ENCODE data around the gene TNIP2.
A peak's percentile ranks its signal among the peaks of the same experiment; 100 is the strongest.
"Not testable (repeated sequence)": the region's sequence is repeated elsewhere in the genome, so short reads cannot be mapped to it uniquely, and the experiment has no call there.

TNIP2 gene

GRCh38 chr4:2789351-2789750, 33.2 kb upstream of the TNIP2 start:
- DNase-seq, result no peak
- H3K36me3 Mint-ChIP-seq, result no peaks in the 10 kb centered on the region
- H3K27ac Mint-ChIP-seq, result peak overlapping the region; percentile 53
- peaks cover 31% of the 10 kb centered on the region for H3K27me3 Mint-ChIP-seq
- CTCF ChIA-PET, result no interaction called here
- no peak overlapping the region for H3K4me3 Mint-ChIP-seq
- no peaks in the 10 kb centered on the region for H3K9me3 Mint-ChIP-seq
- H3K4me1 Mint-ChIP-seq, result peaks cover 58% of the 10 kb centered on the region

GRCh38 chr4:2788532-2789103, 32.5 kb upstream of the TNIP2 start:
- H3K9me3 Mint-ChIP-seq, result peaks cover 3% of the 10 kb centered on the region
- DNase-seq, result no peak
- peaks cover 52% of the 10 kb centered on the region for H3K4me1 Mint-ChIP-seq
- H3K27me3 Mint-ChIP-seq, result peaks cover 31% of the 10 kb centered on the region
- peaks cover 3% of the 10 kb centered on the region for H3K36me3 Mint-ChIP-seq
- H3K4me3 Mint-ChIP-seq, result no peak overlapping the region
- no peak overlapping the region for H3K27ac Mint-ChIP-seq
- CTCF ChIA-PET, result no interaction called here

GRCh38 chr4:2788101-2788500, 32.0 kb upstream of the TNIP2 start:
- peaks cover 32% of the 10 kb centered on the region for H3K27me3 Mint-ChIP-seq
- H3K9me3 Mint-ChIP-seq, result peaks cover 4% of the 10 kb centered on the region
- CTCF ChIA-PET, result no interaction called here
- peaks cover 50% of the 10 kb centered on the region for H3K4me1 Mint-ChIP-seq
- no peak for DNase-seq
- H3K4me3 Mint-ChIP-seq, result no peak overlapping the region
- H3K36me3 Mint-ChIP-seq, result peaks cover 3% of the 10 kb centered on the region
- H3K27ac Mint-ChIP-seq, result peak overlapping the region; percentile 77

- Mint-ChIP-seq H3K4me1 (peaks cover 48% of the 10 kb centered on the region), H3K9me3 (peaks cover 9% of the 10 kb centered on the region), H3K36me3 (peaks cover 7% of the 10 kb centered on the region), H3K27ac (peak overlapping the region; percentile 92), H3K4me3 (no peak overlapping the region), H3K27me3 (peaks cover 34% of the 10 kb centered on the region)
- CTCF ChIA-PET, result no interaction called here
- DNase-seq, result peak; percentile 68
These were observed 31.3 kb upstream of the TNIP2 start for GRCh38 chr4:2787230-2788100.

GRCh38 chr4:2786794-2787229, 30.7 kb upstream of the TNIP2 start:
- H3K36me3 Mint-ChIP-seq, result peaks cover 7% of the 10 kb centered on the region
- peak; percentile 20 for DNase-seq
- peaks cover 12% of the 10 kb centered on the region for H3K9me3 Mint-ChIP-seq
- H3K4me1 Mint-ChIP-seq, result peaks cover 45% of the 10 kb centered on the region
- H3K27me3 Mint-ChIP-seq, result peaks cover 31% of the 10 kb centered on the region
- no peak overlapping the region for H3K4me3 Mint-ChIP-seq
- peak overlapping the region; percentile 84 for H3K27ac Mint-ChIP-seq
- CTCF ChIA-PET, result interaction anchor here (1.4 kb wide), 1 partner anchor 24 kb away, joined by 3 read pairs; no protein-coding TSS in a partner anchor

- CTCF ChIA-PET, result interaction anchor here (1.1 to 1.4 kb wide), 3 partner anchors 20 to 168 kb away, joined by 3 to 4 read pairs (median 3); no protein-coding TSS in a partner anchor
- DNase-seq, result peak; percentile 52
- H3K9me3 Mint-ChIP-seq, result peaks cover 14% of the 10 kb centered on the region
- peaks cover 33% of the 10 kb centered on the region for H3K27me3 Mint-ChIP-seq
- H3K4me3 Mint-ChIP-seq, result no peak overlapping the region
- H3K36me3 Mint-ChIP-seq, result peaks cover 7% of the 10 kb centered on the region
- H3K27ac Mint-ChIP-seq, result peak overlapping the region; percentile 84
- H3K4me1 Mint-ChIP-seq, result peaks cover 45% of the 10 kb centered on the region
These were observed 30.1 kb upstream of the TNIP2 start for GRCh38 chr4:2786152-2786671.

- Mint-ChIP-seq H3K27ac (peak overlapping the region; percentile 84), H3K4me1 (peaks cover 43% of the 10 kb centered on the region), H3K36me3 (peaks cover 7% of the 10 kb centered on the region), H3K27me3 (peaks cover 38% of the 10 kb centered on the region), H3K4me3 (no peak overlapping the region), H3K9me3 (peaks cover 16% of the 10 kb centered on the region)
- peak; percentile 62 for DNase-seq
- CTCF ChIA-PET, result interaction anchor here (0.8 to 1.4 kb wide), 4 partner anchors 19 to 168 kb away, joined by 3 to 4 read pairs (median 3); no protein-coding TSS in a partner anchor
These were observed 29.5 kb upstream of the TNIP2 start for GRCh38 chr4:2785613-2786012.

- H3K36me3 Mint-ChIP-seq, result peaks cover 7% of the 10 kb centered on the region
- peaks cover 16% of the 10 kb centered on the region for H3K9me3 Mint-ChIP-seq
- H3K4me3 Mint-ChIP-seq, result no peak overlapping the region
- H3K27ac Mint-ChIP-seq, result peak overlapping the region; percentile 60
- H3K4me1 Mint-ChIP-seq, result peaks cover 37% of the 10 kb centered on the region
- DNase-seq, result no peak
- CTCF ChIA-PET, result interaction anchor here (1.1 to 1.5 kb wide), 3 partner anchors 10 to 20 kb away, joined by 3 to 5 read pairs (median 3); no protein-coding TSS in a partner anchor
- H3K27me3 Mint-ChIP-seq, result peaks cover 38% of the 10 kb centered on the region
These were observed 27.7 kb upstream of the TNIP2 start for GRCh38 chr4:2783790-2784189.

- CTCF ChIA-PET, result interaction anchor here (1.1 kb wide), 1 partner anchor 18 kb away, joined by 3 read pairs; no protein-coding TSS in a partner anchor
- Mint-ChIP-seq H3K9me3 (peaks cover 16% of the 10 kb centered on the region), H3K4me3 (no peak overlapping the region), H3K36me3 (peaks cover 7% of the 10 kb centered on the region), H3K27ac (no peak overlapping the region), H3K4me1 (peaks cover 20% of the 10 kb centered on the region), H3K27me3 (peaks cover 38% of the 10 kb centered on the region)
- peak; percentile 14 for DNase-seq
These were observed 25.8 kb upstream of the TNIP2 start for GRCh38 chr4:2781911-2782310.

- H3K27me3 Mint-ChIP-seq, result peaks cover 38% of the 10 kb centered on the region
- H3K36me3 Mint-ChIP-seq, H3K4me1 Mint-ChIP-seq, H3K4me3 Mint-ChIP-seq, DNase-seq, H3K27ac Mint-ChIP-seq, CTCF ChIA-PET: not testable (repeated sequence)
- peaks cover 16% of the 10 kb centered on the region for H3K9me3 Mint-ChIP-seq
These were observed 24.5 kb upstream of the TNIP2 start for GRCh38 chr4:2780643-2781042.

- H3K9me3 Mint-ChIP-seq, result peaks cover 3% of the 10 kb centered on the region
- DNase-seq, result no peak
- CTCF ChIA-PET, result interaction anchor here (0.9 to 1.5 kb wide), 3 partner anchors 12 to 183 kb away, joined by 3 to 5 read pairs (median 3); no protein-coding TSS in a partner anchor
- no peak overlapping the region for H3K4me3 Mint-ChIP-seq
- no peaks in the 10 kb centered on the region for H3K36me3 Mint-ChIP-seq
- H3K4me1 Mint-ChIP-seq, result peaks cover 33% of the 10 kb centered on the region
- peak overlapping the region; percentile 63 for H3K27ac Mint-ChIP-seq
- peaks cover 16% of the 10 kb centered on the region for H3K27me3 Mint-ChIP-seq
These were observed 15.1 kb upstream of the TNIP2 start for GRCh38 chr4:2771264-2771663.

- no peaks in the 10 kb centered on the region for H3K36me3 Mint-ChIP-seq
- CTCF ChIA-PET, result no interaction called here
- peaks cover 3% of the 10 kb centered on the region for H3K9me3 Mint-ChIP-seq
- no peak overlapping the region for H3K27ac Mint-ChIP-seq
- no peak overlapping the region for H3K4me3 Mint-ChIP-seq
- H3K4me1 Mint-ChIP-seq, result peaks cover 40% of the 10 kb centered on the region
- DNase-seq, result no peak
- peaks cover 23% of the 10 kb centered on the region for H3K27me3 Mint-ChIP-seq
These were observed 12.8 kb upstream of the TNIP2 start for GRCh38 chr4:2768921-2769336.

- no peak for DNase-seq
- Mint-ChIP-seq H3K27ac (no peak overlapping the region), H3K27me3 (peaks cover 27% of the 10 kb centered on the region), H3K4me3 (no peak overlapping the region), H3K4me1 (peaks cover 43% of the 10 kb centered on the region), H3K36me3 (no peaks in the 10 kb centered on the region), H3K9me3 (peaks cover 3% of the 10 kb centered on the region)
- CTCF ChIA-PET, result no interaction called here
These were observed 12.0 kb upstream of the TNIP2 start for GRCh38 chr4:2768124-2768523.

- CTCF ChIA-PET, result interaction anchor here (0.9 to 1.1 kb wide), 2 partner anchors 168 to 187 kb away, joined by 3 to 5 read pairs; no protein-coding TSS in a partner anchor
- H3K36me3 Mint-ChIP-seq, result no peaks in the 10 kb centered on the region
- peaks cover 3% of the 10 kb centered on the region for H3K9me3 Mint-ChIP-seq
These were observed 11.6 kb upstream of the TNIP2 start for GRCh38 chr4:2767705-2768074.

More at GRCh38 chr4:2767705-2768074, 11.6 kb upstream of the TNIP2 start:
- peaks cover 23% of the 10 kb centered on the region for H3K27me3 Mint-ChIP-seq
- no peak overlapping the region for H3K4me3 Mint-ChIP-seq
- no peak overlapping the region for H3K27ac Mint-ChIP-seq
- DNase-seq, result no peak
- H3K4me1 Mint-ChIP-seq, result peaks cover 43% of the 10 kb centered on the region
